SK-N-MC (cell line): ENCODE results near the gene JAKMIP1.

Experiments
- EZH2 ChIP-seq: fragments of 200-600 bp; sonication (generic); IDR thresholded peaks from one replicate; pipeline ENCODE4 v1.6.1; 2017; ENCODE audit warnings: antibody characterized with exemption
- POLR2AphosphoS5 ChIP-seq: IDR thresholded peaks from 2 replicates; pipeline ENCODE4 v1.6.1; 2012; ENCODE audit warnings: mild to moderate bottlenecking, low read depth, low read length, borderline replicate concordance

- no peak for TF ChIP-seq EZH2
- TF ChIP-seq POLR2AphosphoS5, result no peak
These were observed 29.5 kb upstream of the JAKMIP1 start for GRCh38 chr4:6229671-6230501.
